MM.1S (cell line): ENCODE data around the gene RRAGC.

Experiments
- EZH2 ChIP-seq: fragments of 300-600 bp; sonication (generic); optimal IDR thresholded peaks from 2 replicates; pipeline ENCODE3; 2017; ENCODE audit warnings: low read depth, mild to moderate bottlenecking, antibody characterized with exemption, low read length, mixed read lengths
- EZH2phosphoT487 ChIP-seq: fragments of 300-600 bp; sonication (generic); IDR thresholded peaks from 2 replicates; pipeline ENCODE4 v1.6.1; 2018; ENCODE audit warnings: antibody characterized with exemption, low read length

- TF ChIP-seq EZH2 = no peak
- TF ChIP-seq EZH2phosphoT487 = no peak
These were observed 40.1 kb downstream of the RRAGC start for GRCh38 chr1:38819516-38819915.
